Tracheal epithelial cell (primary cell): ENCODE results near the gene ARHGEF3. TPM values are rescaled to one million over a fixed set of nuclear protein-coding genes. Genes with fewer than 3 reads are reported as not detected.

Experiments
- total RNA-seq: library from RNA; depleted of rRNA; stranded (reverse); fragments of >200 nt; gene quantifications from 2 replicates; pipeline ENCODE4 v1.2.1, GENCODE V29; 2014

ARHGEF3 gene, protein sequence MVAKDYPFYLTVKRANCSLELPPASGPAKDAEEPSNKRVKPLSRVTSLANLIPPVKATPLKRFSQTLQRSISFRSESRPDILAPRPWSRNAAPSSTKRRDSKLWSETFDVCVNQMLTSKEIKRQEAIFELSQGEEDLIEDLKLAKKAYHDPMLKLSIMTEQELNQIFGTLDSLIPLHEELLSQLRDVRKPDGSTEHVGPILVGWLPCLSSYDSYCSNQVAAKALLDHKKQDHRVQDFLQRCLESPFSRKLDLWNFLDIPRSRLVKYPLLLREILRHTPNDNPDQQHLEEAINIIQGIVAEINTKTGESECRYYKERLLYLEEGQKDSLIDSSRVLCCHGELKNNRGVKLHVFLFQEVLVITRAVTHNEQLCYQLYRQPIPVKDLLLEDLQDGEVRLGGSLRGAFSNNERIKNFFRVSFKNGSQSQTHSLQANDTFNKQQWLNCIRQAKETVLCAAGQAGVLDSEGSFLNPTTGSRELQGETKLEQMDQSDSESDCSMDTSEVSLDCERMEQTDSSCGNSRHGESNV
- total RNA-seq, result 9.2 and 13.9 TPM in 2 replicates

DNA sequence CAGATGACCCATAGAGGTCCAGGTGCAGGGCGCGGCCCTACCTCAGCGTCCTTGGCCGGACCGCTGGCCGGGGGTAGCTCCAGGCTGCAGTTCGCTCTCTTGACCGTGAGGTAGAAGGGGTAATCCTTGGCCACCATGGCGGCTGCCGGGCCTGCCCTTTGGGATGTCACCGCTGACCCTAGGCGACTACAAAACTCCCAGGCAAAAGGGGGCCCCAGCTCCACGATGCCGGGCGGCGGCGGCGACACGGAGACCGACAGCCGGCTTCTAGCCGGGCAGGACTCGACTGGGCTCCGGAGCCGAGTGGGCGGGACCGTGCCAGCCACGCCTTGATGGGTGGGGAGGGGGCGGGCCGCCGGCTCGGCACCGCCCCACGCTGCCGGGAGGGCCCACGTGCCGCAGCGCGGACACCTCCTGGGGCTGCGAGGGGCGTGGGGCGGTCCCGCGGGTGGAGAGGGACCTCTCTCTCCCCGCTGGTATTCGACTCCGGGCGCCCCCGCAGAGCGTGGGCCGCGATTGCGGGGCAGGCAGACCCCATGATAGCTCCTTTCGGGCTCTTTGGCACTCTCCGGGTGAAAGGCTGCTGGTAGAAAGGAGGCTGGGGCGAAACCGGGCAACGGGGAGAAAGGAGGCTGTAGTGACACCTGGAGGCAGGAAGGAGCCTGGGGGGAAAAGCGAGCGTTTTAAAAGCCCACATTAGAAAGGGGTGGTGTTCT lies at the start of gene ARHGEF3:
Gene ARHGEF3 (minus strand): TSS at position 288 of the 716 bp plus-strand sequence. CDS start 151 bp downstream, at position 137.

DNA sequence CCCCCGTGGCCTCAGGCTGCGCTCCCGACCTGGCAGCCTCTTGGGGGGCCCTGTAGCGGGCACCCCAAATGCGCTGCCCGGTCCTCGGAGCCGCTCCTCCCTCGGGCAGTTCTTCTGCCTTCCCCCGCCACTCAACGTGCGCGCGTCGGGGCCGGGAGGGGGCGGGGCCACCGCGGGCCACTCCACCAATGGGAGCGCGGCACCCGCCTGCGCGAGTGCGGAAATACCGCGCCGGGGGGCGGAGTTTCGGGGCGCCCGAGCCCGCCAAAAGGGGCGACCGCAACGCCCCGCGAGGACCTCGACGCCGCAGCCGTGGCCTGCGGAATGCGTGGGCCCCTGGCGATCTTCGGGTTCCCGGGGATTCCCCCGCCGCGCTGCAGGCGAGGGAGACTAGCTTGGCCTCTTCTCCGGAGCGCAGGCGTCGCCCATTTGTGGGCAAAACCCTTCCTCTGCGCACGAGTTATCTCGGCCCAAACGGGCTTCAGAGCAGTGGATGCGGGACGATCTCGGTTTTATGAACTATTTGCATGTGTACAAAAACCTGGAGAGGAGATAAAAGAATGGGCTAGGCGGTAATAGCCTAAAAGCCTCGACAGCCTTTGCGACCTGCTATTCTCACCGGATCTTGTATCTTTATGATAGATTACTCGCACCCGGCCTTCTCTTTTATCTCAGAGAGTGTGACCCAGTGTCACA lies 118.5 kb downstream of the ARHGEF3 start, which contains the start of gene TASOR:
Gene TASOR (minus strand): TSS at position 144 of the 696 bp plus-strand sequence. CDS start 259 bp downstream, outside the sequence.

Other genes with a start within 250 kb of the ARHGEF3 start
- 13.0 and 14.5 TPM in 2 replicates for gene CCDC66, start 244.8 kb downstream of the ARHGEF3 start, total RNA-seq
- gene TASOR, start 118.7 kb downstream of the ARHGEF3 start, total RNA-seq, result 38.8 and 78.2 TPM in 2 replicates